PFSK-1 (cell line): ENCODE data around the gene BOD1L2. TPM values are rescaled to one million over a fixed set of nuclear protein-coding genes. Genes with fewer than 3 reads are reported as not detected.

Experiments used
- FOXP2 ChIP-seq: optimal IDR thresholded peaks from 2 replicates; pipeline ENCODE3; 2011; ENCODE audit warnings: borderline replicate concordance, control low read depth, inconsistent platforms; ENCODE audit not compliant: insufficient read depth; ENCODE audit errors: extremely low read length, extremely low read depth
- POLR2AphosphoS5 ChIP-seq: IDR thresholded peaks from 2 replicates; pipeline ENCODE4 v1.6.1; 2012; ENCODE audit warnings: low read depth, mild to moderate bottlenecking, control low read depth, low read length, moderate library complexity
- SIN3A ChIP-seq: IDR thresholded peaks from 2 replicates; pipeline ENCODE4 v1.6.1; 2012; ENCODE audit warnings: mild to moderate bottlenecking, low read length, moderate library complexity, borderline replicate concordance; ENCODE audit not compliant: insufficient read depth
- TAF1 ChIP-seq: IDR thresholded peaks from 2 replicates; pipeline ENCODE4 v1.6.1; 2012; ENCODE audit warnings: low read length, control low read depth, borderline replicate concordance; ENCODE audit not compliant: insufficient read depth
- polyA plus RNA-seq: library from polyadenylated mRNA; unstranded; fragments of >200 nt; gene quantifications from one replicate; pipeline ENCODE4 v1.2.1, GENCODE V29; 2012; ENCODE audit warnings: low read depth, missing spikeins; ENCODE audit not compliant: insufficient read length
- TF ChIP-seq, protein P1 (sequence below), 2 experiments: IDR thresholded peaks; 2 replicates each; pipeline versions ENCODE4 v1.6.1 to v1.8.0; 2011 to 2012; ENCODE audit warnings: low read depth in 2 of 2, low read length in 2 of 2, control low read depth in 1 of 2, inconsistent platforms in 1 of 2, mild to moderate bottlenecking in 1 of 2, moderate library complexity in 1 of 2; ENCODE audit not compliant: insufficient read depth in 1 of 2

Gene BOD1L2
- not detected for polyA plus RNA-seq

DNA sequence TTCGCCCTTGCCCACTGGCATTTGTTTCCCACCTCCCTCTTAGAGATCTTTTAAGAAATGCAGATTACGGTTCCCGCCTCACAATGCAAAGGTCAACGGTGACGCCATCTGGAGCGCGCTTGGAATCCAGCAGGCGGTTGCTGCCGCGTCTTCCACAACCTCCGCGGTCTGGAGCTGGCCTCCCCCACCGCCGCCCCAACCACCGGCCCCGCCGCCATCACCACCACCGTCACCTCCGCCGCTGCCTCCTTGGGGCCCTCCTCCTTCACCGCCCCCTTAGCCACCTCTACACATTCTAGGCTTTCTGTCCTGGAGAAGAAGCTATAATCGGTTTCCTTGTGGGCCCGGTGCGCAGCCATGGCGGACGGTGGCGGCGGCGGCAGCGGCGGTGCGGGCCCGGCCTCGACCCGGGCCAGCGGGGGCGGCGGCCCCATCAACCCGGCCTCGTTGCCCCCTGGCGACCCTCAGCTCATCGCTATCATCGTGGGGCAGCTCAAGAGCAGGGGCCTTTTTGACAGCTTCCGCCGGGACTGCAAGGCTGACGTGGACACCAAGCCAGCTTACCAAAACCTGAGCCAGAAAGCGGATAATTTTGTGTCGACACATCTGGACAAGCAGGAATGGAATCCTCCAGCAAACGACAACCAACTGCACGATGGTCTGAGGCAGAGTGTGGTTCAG is at the start of gene BOD1L2:
Gene BOD1L2, plus strand, starts transcription at position 132 of the 681 bp plus-strand sequence. Its CDS starts 226 bp downstream, at position 358.
- TF ChIP-seq SIN3A (no peak), POLR2AphosphoS5 (no peak), TAF1 (no peak), FOXP2 (no peak)
- TF ChIP-seq, protein P1, sequence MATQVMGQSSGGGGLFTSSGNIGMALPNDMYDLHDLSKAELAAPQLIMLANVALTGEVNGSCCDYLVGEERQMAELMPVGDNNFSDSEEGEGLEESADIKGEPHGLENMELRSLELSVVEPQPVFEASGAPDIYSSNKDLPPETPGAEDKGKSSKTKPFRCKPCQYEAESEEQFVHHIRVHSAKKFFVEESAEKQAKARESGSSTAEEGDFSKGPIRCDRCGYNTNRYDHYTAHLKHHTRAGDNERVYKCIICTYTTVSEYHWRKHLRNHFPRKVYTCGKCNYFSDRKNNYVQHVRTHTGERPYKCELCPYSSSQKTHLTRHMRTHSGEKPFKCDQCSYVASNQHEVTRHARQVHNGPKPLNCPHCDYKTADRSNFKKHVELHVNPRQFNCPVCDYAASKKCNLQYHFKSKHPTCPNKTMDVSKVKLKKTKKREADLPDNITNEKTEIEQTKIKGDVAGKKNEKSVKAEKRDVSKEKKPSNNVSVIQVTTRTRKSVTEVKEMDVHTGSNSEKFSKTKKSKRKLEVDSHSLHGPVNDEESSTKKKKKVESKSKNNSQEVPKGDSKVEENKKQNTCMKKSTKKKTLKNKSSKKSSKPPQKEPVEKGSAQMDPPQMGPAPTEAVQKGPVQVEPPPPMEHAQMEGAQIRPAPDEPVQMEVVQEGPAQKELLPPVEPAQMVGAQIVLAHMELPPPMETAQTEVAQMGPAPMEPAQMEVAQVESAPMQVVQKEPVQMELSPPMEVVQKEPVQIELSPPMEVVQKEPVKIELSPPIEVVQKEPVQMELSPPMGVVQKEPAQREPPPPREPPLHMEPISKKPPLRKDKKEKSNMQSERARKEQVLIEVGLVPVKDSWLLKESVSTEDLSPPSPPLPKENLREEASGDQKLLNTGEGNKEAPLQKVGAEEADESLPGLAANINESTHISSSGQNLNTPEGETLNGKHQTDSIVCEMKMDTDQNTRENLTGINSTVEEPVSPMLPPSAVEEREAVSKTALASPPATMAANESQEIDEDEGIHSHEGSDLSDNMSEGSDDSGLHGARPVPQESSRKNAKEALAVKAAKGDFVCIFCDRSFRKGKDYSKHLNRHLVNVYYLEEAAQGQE (IDR thresholded peaks at IDR 0.05; ENCODE audit: insufficient read depth in 1 of 2, low read depth in 2 of 2, low read length in 2 of 2): no peak

DNA sequence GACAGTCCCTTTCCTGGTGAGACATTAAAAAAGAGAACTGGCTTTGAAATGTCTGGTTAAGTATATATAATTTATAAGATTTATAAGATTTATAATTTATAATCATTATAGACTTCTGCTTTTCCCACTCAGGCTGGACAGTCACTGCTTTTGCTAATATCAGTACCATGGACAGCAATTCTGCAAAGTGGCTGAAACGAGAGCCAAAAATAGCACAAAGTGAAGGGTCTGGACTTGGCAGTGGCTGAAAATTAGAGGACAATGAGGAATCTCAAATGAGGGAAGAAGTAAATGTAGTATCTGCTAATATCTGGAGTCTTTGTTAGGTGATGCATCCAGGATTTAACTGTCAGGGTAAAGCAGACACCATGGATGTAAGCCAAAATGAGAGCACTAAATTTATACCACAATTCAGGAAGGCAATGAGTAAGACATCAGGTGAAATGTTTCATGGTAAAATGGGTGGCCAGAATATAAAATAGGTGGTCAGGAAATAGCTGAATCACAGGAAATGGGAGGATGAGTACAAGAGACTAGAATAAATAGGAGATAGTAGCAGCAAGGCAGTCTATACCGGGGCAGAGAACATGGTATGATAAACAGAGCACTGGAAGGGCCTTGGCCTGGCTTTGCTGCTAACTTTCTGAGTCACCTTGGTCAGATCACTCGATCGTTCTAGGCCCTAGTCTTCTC is 39.6 kb upstream of the BOD1L2 start:
- TF ChIP-seq FOXP2 (no peak), SIN3A (peak; percentile 84; the same call in 1 of the 2 replicates)
- TF ChIP-seq, protein P1 (IDR thresholded peaks at IDR 0.05; ENCODE audit: insufficient read depth in 1 of 2, low read depth in 2 of 2, low read length in 2 of 2): peak; percentile 89 to 98

DNA sequence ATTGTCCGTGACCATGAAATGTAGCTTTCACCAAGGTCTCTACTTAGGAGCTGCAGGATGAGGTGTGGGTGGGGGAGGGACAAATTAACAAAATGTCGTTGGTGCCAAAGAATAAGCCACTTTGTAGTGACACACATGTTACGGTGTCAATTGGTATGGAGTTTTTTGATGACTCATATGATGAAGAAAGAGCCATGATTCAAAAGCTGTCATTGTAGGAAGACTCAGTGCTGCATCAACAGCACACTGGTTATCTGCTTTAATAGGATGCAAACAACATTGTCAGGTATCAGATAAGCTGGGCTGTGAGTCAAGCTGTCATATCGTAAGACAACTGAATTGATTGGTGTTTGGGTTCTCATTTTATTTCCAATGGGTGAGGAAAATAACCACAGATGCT is 36.6 kb upstream of the BOD1L2 start:
- TF ChIP-seq TAF1: no peak
- no peak for TF ChIP-seq SIN3A
- TF ChIP-seq FOXP2: no peak
- TF ChIP-seq, protein P1 (IDR thresholded peaks at IDR 0.05; ENCODE audit: insufficient read depth in 1 of 2, low read depth in 2 of 2, low read length in 2 of 2): no peak
- no peak for TF ChIP-seq POLR2AphosphoS5

DNA sequence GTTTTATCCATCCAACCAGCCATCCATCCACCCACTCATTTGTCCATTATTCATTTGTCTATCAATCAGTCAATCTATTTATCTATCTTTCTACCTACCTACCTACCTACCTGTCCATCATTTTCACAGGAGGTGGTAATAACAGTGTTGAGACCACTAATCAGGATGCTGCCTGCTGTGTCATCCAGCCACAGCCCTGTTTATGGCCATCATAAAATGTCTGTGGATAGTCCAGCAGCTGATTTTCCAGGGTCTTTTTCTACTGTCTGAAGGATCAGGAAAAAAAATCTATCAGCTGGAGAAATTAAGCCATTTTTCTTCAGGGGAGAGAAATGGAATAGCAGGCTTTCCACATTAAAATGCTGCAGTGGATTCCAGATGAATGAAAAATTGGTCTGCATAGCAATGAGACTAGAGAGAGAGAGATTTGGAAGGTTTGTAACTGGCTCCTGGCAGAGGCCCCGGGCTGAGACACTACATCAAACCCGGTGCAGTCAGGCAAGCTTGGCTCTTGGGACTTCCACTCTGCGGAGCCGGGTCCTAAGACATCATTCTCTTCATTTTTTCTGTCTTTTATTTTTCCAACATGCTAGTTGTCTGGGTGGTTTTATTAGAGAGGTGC is 33.0 kb upstream of the BOD1L2 start:
- TF ChIP-seq FOXP2 (no peak), TAF1 (no peak), POLR2AphosphoS5 (no peak), SIN3A (no peak)
- TF ChIP-seq, protein P1 (IDR thresholded peaks at IDR 0.05; ENCODE audit: insufficient read depth in 1 of 2, low read depth in 2 of 2, low read length in 2 of 2): no peak
